Ecto neural progenitor cell (in vitro differentiated cells): Measurements from ENCODE around the gene TMEM271.
A peak's percentile ranks its signal among the peaks of the same experiment; 100 is the strongest.
"Not testable (repeated sequence)": the region's sequence is repeated elsewhere in the genome, so short reads cannot be mapped to it uniquely, and the experiment has no call there.

ENCODE experiments used
- DNase-seq: peaks from one replicate; pipeline ENCODE4 v3.0.0-alpha.2; 2018; ENCODE audit warnings: low spot score

Gene TMEM271

DNA sequence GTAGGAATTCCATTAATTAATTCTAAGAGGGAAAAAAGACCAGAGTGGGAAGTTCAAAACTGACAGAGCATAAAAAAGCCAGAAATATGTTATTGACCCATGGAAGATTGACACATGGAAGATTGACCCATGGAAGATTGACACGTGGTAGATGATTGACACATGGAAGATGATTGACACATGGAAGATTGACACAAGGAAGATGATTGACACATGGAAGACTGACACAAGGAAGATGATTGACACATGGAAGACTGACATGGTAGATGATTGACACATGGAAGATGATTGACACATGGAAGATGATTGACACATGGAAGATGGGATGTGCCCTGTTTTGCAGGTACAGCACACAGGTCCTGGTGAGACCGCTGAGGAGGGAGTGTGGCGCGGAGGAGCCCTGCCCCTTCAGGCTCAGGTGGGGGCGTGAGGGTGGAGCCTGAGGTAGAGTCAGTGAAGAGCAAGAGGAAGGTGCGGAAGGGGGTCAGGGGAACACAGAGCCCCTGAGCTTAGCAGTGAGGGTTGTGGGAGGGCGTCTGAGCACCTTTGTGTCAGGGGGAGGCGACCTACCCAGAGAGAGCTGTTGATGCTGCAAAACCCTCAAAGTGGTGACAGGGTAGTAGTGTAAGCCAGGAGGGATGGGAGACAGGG is 33.4 kb upstream of the TMEM271 start:
- DNase-seq = no peak

DNA sequence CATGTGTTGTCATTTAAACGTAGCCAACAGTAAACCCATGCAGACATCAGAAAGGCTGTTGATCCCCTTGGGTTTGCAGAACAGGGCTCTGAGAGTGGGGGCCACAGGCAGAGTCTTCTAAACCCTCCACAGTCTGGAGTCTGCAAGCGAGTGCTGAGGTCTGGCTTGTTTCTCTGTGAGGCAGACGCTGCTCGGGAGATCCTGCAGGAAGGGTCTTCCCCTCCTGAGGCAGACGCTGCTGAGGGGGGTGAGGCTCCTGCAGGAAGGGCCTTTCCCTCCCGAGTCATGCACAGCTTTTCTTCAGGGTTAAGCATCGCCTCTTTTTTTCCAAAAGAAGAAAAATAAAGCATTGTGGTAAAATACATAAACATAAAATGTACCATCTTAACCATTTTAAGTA is 32.1 kb upstream of the TMEM271 start:
- no peak for DNase-seq

DNA sequence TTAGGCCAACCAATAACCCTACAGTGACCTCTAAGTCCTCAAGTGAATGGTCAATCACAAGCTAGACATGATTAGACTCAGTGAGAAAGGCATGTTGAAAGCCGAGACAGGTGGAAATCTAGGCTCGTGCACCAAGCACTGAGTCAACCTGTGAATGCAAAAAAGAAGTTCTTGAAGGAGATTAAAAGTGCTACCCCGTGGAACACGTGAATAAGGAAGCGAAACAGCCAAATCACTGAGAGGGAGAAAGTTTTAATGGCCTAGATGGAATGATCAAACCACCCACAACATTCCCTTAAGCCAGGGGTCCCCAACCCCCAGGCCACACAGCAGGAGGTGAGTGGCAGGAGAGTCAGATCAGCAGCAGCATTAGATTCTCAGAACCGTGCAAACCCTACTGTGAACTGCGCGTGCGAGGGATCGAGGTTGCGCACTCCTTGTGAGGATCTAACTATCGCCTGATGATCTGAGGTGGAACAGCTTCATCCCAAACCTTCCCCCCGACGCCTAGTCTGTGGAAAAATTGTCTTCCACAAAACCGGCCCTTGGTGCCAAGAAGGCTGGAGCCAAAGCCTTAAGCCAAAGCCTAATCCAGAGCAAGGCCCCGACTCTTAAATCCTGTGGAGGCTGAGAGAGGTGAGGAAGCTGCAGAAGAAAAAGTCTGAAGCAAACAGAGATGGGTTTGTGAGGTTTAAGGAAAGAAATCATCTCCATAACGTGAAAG is 29.8 kb upstream of the TMEM271 start:
- DNase-seq = no peak

DNA sequence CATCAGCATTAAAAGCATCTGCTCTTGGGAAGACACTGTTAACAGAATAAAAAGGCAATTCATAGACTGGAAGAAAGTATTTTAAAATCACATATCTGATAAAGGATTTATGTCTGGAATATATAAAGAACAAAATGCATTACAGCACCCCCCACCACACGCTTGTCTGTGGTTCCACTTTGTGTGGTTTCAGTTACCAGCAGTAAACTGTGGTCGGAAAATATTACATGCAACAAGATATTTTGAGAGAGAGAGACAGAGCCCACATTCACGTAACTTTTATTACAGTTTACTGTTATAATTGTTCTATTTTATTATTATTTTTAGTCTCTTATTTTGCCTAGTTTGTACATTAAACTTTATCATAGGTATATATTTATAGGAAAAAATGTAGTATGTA is 28.0 kb upstream of the TMEM271 start:
- DNase-seq = no peak

DNA sequence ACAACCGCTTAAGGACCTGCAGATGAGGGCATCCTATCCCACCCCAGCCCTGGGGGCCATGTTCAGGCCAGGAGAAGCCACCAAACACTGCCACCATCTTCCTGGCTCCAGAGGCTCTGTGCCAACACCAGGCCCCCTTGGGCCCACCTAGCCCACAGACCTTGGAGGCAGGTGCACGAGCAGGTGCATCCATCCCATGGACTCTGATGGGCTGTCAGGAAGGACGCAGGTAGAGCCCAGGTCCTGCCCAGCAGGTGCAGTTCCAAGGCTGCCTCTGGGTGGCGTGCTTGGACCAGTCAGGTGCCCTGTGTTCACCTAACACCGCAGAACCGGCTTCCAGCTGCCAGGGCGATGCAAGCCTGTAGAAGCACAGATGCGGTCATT is 26.5 kb upstream of the TMEM271 start:
- peak; percentile 89 for DNase-seq

DNA sequence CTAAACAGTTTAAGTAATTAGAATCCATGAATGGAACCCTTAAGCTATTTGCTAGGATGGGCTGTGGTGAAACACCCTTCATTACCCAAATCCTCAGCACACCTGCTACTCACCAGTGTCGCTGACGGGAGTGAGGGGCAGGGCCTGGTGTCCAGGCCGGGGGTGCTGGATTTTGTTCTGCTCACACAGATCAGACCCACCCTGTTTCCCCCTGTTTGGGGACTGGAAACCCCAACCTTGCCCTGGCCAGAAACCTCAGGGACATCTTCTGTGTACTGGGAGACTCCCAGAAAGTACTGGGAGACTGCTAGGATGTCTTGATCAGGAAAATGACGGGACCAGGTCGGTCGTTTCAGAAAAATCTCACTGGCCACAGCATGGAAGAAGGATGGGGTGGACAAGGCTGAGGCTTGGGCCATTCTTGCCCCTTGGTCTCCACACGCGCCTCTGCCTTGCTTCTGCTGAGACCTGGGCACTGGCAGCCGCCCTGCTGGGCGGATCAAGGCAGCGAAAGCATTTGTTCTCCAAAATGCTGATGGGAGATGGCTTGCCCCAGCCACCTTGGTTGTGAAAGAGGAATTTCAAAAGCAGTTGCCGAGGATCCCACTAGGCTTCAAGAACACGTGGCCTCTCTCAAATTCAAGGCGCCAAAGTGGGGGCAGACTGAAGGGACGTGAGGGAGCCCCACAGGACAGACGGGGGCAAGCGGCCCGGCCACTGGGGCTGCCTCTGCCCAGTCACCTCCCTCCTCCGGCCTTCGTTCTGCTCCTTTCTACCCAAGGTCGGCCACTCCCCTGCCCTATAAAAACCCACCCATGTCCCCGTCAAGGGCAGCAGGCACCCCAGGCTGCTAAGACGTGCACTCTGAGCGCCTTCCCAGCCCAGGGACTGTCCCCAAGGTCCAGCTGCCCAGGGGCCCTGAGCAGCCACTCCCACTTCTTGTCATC is 25.8 kb upstream of the TMEM271 start:
- DNase-seq = no peak

DNA sequence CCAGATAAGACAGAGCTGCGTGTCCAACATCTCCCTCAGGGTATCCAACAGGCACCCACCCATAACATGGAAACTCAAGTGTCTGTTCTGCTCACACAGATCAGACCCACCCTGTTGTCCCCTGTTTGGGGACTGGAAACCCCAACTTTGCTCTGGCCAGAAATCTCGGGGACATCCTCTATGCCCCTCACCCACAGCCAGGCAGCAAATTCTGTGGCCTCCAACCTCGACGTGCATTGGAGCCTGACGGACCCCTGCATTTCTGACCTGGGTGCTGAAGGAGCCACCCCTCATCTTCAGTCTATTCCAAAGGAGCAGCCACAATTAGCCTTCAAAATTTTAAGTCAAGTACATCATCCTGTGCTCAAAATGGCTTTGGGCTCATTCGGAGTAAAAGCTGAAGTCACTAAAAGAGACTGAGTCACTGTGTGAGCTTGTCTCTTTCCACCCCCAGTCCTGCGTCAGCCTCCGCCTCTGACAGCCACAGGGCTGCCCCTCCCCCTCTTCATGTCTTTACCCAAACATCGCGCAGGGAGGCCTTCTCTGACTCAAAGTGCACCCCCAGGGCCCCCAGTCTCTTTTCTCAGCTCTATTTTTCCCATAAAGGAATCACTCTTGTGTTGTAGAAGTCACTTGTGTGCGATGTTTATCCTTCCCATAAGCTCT is 24.9 kb upstream of the TMEM271 start:
- no peak for DNase-seq

DNA sequence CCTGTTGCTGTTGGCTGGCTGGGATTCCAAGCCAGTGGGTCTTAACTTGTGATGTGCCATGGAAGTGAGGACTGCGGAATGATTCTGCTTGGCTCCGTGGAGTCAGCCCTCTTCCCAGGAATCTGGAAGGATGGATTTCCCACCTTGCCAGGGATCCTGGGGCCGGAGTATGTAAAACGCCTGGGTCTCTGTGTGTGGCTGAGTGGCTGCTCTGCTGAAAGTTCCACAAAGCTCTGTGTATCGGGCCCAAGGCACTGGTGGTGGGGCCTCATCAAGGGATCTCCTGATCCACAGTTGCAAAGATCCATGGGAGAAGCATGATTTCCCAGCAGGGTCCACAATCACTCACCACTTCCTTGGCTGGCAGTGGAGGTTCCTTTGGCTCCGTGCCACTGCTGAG is 24.1 kb upstream of the TMEM271 start:
- no peak for DNase-seq

DNA sequence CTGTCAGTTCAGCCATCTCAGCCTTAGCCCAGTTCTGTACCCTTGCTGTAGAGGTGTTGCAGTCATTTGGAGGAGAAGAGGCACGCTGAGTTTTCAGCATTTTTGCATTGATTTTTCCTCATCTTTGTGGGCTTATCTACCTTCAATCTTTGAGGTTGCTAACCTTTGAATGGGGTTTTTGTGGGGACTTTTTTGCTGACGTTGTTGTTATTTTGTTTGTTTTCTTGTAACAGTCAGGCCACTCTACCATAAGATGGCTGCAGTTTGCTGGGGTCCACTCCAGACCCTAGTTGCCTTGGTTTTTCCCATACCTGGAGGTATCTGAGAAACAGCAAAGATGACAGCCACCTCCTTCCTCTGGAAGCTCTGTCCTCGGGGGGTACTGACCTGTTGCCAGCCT is 22.8 kb upstream of the TMEM271 start:
- no peak for DNase-seq

DNA sequence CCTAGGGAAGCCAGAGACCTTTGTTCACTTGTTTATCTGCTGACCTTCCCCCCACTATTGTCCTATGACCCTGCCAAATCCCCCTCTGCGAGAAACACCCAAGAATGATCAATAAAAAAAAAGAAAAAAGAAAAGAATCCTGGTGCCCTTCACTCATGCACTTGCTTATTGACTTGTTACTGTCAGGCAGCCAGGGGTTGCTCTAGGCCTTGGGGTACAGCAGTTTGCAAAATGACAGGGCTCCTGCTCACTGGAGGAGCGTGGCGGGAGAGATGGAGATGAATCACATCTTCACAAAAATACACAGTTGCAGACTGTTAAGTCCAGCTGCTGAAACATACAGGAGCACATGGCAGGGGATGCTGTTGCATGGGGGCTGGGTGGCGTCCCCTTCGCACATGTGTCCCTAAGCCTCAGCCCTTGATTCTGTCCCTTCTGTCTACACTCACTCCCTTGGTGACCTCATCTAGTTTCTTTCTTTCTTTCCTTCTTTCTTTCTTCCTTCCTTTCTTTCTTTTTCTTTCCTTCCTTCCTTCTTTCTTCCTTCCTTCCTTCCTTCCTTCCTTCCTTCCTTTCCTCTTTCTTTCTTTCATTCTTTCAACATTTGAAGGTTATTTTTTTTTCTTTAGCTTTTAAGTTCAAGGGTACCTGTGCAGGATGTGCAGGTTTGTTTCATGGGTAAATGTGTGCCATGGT is 16.9 kb upstream of the TMEM271 start:
- DNase-seq = no peak

DNA sequence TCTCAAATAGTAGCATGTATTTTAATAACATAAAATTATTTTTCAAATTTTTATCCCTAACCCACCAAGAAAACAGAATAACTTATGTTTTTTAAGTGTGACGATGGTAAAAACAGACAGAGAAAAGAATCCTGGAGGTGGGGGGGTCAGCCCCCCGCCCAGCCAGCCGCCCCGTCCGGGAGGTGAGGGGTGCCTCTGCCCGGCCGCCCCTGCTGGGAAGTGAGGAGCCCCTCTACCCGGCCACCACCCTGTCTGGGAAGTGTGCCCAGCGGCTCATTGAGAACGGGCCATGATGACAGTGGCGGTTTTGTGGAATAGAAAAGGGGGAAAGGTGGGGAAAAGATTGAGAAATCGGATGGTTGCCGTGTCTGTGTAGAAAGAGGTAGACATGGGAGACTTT is 16.1 kb upstream of the TMEM271 start:
- not testable (repeated sequence) for DNase-seq

DNA sequence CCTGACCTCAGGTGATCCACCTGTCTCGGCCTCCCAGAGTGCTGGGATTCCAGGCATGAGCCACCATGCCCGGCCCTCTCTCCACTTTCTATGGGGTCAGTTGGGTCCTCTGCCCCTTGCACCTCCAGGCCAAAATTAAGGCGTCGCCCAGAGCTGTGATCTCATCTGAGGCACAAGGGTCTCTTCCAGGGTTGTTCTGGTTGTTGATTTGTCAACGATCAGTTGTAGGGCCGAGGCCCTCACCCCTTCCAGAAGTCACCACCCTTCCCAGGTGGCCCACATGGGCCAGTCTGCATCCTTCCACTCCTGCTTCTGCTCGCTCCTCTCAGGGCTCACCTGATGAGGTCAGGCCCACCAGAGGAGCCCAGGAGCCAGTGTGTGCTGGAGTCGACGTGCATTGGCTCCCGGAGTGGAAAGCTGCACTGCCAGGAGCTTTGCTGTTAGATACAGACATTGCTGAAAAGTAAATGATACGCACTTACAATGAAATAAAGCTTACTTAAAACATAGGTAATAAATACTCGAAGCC is 14.3 kb upstream of the TMEM271 start:
- DNase-seq = no peak

DNA sequence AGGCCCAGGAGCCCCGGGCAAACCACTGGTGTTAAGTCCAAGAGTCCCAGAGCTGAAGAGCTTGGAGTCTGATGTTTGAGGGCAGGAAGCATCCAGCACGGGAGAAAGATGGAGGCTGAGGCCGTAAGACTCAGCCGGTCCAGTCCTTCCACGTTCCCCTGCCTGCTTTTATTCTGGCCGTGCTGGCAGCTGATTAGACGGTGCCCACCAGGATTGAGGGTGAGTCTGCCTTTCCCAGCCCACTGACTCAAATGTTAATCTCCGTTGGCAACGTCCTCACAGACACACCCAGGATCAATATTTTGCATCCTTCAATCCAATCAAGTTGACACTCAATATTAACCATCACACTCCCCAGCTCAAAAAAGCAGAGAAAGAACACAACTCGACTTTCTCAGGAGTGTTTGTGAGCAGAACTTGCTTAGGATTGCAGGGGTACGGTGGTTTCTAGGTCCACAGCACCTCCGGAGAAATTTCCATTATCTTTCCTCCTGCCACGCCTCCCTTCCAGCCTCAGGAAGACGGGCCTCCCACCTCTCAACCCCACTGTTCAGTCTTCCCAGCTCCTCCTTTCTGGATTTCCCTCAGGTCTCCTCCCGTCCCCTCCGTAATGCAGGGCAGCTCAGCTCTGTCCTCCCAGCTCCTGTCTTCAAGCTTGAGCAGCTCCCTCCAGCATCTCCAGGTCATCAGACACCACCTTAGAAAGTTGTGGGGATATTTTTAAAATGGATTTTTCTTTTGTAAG is 13.3 kb upstream of the TMEM271 start:
- no peak for DNase-seq

DNA sequence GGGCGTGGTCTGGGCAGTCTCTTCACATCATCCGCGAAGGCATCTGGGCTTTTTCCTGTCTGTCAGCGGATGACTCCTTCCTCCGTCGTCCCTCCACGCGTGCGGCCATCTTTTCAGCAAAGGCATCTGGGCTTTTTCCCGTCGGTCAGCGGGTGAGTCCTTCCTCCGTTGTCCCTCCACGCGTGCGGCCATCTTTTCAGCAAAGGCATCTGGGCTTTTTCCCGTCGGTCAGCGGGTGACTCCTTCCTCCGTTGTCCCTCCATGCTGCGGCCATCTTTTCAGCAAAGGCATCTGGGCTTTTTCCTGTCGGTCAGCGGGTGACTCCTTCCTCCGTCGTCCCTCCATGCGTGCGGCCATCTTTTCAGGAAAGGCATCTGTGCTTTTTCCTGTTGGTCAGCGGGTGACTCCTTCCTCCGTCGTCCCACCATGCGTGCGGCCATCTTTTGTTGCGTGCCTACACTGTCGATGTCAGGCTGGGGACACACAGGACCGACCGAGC is 12.3 kb upstream of the TMEM271 start:
- DNase-seq = no peak

DNA sequence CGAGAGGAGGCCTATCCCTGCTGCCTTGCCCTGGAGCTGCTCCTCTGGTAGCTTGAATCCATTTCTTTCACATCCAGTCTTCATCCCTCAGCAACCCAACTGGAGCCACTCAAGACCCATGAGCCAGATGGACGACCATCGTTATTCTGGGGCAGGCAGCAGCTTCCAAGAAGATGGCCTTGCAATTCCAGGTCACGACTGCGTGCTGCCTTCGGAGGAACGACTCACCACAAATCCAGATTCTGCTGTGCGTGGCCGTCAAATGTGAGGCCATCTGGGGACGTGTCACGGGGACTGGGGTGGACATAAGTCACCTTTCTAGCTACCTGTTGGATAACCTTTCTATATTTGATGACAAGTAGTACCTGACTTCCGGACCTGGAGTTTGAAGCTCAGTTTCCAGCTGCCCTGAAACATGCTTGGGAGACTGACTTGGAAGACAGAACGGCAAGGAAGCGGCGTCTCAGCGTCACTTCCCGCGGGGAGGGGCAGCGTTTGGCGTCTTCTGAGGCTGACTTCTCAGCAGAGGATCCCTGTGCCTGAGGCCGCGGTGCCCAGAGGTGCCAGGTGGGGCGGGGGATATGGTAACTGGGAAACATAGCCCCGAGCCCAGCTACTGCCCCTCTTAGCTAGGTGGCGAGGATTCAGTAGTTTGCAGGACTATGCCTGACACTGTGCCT is 11.7 kb upstream of the TMEM271 start:
- DNase-seq = no peak

DNA sequence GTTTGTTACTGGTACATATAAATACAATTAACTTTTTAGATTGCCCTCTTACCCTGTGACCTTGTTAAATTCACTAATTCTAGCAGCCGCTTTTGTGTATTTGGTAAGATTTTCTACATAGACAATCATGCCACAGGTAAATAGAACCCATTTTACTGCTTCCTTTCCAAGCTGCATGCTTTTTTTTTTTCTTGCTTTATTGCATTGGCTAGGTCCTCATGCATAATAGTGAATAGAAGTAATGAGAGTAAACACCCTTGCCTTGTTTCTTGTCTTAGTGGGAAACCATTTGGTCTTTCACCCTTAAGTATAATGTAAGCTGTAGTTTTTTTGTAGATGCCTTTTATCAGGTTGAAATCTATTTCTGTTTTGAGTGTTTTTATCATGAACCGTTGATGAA is 7.7 kb upstream of the TMEM271 start:
- no peak for DNase-seq

DNA sequence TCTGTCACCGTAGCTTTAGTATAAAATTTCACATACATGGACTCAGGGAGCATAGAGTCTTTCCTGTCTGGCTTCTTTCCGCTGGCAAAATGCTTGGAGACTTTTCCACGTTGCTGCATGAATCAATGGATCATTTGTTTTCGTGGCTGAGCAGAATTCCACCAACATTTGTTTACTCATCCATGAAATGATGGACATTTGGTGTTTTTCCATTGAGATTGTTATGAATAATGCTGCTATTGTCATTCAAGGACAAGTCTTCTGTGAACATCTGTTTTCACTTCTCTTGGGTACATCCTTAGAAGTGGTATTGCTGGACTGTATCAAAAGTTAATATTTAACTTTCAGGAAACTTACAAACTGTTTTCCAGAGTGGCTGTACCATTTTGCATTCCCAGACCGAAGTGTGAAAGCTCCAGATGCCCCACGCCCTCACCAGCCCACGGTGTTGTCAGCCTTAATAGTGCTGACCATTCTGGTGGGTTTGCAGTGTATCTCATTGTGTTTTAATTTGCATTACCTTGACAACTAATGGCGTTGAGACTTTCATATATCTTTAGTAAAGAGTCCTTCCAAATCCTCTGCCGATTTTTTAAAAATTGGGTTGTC is 5.8 kb upstream of the TMEM271 start:
- no peak for DNase-seq

DNA sequence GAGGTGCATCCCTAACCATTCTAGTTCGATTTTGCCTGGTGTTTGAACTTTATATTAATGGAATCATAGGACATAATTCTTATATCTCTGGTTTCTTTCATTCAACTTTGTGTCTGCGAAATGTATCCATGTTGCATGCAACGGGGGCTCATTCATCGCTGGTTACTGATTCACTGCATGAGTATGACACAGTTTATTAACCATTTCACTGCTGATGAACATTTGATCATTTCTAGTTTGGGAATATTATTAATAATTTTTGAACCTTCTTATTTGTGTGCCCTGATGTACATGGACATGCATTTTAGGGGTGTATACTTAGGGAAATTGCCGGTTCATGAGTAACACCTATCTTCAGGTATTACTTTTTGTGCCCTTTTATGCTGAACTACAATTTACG is 5.1 kb upstream of the TMEM271 start:
- DNase-seq = no peak

DNA sequence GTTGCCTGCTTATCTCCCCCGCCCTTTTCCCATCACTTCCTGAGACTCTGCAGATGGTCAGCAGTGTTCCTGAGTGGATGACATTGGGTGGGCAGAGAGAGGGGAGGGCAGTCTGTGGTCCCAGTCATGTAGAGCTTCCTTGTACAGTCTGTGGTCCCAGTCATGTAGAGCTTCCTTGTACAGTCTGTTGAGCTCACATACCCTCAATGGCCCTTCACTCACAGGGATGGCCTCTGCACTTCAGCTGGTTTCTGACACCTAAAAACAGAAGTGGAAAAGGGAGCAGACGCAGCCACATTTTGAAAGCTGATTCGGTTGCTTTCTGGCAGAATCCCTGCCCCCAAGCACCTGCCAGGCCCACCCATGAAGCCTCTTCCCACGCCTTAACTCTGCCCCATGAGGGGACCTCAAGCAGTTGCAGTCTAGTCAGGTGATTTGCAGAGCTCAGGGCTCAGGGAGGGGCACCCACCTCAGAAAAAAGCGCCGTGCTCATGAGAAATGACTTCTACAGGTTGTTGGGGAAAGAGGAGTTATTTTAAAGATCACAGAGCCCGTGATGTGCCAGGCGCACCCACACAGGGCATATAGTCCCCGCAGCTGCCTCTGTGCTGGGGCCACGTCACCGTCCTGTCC is 3.6 kb upstream of the TMEM271 start:
- DNase-seq = no peak
